Stimulated activated CD4-positive, alpha-beta T cell treated with anti-CD3 and anti-CD28 coated beads, Interleukin-12 subunit alpha, Interleukin-12 subunit beta, amount 100 ng/mL, for 4 hours (primary cell): ENCODE measurements around the gene TBL1XR1.

Source experiments
- DNase-seq: peaks from one replicate; pipeline ENCODE4 v3.0.0-alpha.2; 2020

TBL1XR1 gene

DNA sequence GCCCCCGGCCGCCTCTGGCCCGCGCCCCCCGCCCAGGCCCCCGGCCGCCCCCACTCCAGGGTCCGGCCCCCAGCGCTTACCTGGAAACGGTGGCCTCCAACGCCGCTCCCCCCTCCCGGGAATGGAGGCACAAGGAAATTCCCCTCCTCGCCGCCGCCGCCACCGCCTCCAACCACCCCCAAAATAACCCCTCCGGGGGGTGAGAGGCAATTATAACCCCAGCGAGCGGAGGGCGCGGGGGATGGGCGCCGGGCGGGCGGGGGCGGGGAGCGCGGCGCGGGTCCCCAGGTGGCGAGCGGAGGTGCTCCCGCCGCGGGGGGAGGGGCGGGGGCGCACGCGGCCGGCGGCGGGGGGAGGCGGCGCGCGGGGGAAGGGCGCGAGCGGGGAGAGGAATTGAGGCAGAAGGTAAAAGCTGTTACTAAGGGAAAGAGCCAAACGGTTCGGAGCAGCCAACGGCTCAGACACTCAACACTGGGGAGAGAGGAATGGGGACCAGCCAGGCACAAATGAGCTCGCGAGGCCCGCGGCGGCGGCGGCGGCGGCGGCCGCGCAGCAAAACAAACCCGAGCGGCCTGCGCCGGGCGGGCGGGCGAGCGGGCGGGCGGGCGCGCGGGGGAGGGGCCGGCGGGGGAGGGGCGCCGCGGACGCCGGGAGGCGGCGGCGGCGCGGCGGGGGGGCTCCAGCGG lies at the start of gene TBL1XR1:
Gene TBL1XR1 (minus strand): TSS at position 442 of the 686 bp plus-strand sequence. CDS start 132,505 bp downstream, outside the sequence.
- DNase-seq, result peak; percentile 72

DNA sequence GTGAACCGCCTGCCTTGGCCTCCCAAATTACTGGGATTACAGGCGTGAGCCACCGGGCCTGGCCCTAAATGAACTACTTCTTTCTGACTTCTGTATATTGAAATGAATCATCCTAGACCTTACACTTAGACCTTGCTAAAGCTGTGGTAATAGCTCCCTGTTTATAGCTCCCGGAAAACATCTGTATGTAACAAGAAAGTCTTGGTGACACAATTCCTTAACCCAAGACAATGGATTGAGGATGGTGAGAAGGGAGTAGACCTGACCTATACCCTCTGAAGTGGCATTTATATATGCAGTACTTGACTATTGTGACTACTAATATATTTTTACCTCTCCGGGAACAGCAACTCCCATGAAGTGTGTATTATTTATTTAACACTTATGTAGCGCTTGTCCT lies 48.0 kb upstream of the TBL1XR1 start:
- DNase-seq, result no peak

DNA sequence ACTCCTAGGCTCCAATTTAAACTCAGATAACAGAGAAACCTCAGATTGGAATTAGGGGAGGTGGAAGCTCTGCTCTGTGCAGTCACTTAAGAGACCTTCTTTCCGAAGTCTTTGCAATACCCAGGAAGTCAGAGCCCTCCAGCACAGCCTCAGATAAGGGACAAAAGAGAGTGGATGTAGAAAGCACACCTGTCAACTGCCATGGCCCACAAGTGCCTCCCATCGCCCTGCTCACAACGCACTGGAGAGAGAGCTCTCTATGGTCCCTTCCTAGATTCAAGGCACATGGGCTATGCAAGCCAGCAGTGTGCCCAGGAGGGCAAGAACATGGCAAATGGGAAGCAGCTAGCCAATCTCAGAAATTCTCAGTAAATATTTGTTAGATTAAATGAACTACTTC lies 47.3 kb upstream of the TBL1XR1 start:
- no peak for DNase-seq

DNA sequence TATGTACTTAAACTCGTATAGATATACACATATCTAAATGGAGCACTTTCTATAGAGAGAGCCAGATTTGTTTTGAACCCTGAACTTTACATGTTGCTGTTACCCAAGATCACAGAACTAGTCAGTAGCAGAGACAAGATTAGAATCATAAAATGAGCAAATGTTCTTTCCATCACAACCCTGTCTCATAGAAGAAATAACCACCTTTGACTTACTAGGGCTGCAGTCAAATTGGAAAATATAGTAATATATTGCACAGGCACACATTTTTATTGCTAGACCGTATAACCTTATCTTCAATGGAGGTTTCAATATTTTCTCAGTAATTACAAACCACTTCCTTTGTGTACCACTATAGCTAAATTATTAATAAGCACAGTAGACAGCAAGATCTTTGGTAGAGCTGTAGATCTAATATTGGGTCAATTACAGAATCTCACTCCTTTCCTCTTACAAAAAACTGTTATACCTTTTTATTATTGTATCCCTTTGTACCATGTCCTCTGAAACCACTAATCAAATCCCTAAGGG lies 41.5 kb upstream of the TBL1XR1 start:
- DNase-seq, result no peak

- no peak for DNase-seq
Measured at GRCh38 chr3:177237206-177237605, 39.9 kb upstream of the TBL1XR1 start.

DNA sequence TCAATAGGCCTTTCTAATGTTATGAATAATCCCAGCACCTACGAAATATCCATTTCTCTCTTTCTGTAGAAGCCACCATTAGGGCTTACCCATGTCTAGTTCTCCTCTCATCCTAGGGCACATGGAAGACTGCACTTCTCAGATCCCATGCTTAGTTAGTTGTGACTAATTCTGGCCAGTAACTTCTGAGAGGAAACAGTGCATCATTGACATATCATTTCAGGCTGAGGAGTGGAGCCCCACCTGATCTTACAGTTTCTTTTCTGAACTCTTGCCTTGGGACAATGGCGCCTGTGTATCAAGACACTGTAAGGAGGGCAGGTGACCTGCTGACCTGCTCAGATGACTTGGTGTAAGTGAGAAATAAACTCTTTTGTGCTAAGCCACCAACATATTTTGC lies 39.4 kb upstream of the TBL1XR1 start:
- no peak for DNase-seq

GRCh38 chr3:177234121-177234520 lies 36.8 kb upstream of the TBL1XR1 start:
- no peak for DNase-seq

DNA sequence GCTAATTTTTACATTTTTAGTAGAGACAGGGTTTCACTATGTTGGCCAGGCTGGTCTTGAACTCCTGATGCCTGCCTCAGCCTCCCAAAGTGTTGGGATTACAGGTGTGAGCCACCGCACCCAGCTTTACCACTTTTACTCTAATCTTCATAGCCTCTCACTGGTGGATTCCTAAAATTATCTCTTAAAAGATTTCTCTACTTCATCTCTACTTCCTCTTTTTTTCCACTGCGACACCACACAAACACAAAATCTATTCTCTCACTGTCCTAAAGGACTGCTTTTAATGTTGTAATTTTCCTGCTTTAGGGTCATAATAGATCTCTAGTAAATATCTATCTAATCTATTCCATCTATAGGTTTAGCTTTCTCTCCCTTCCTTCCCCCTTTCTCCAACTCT lies 34.0 kb upstream of the TBL1XR1 start:
- DNase-seq, result no peak

DNA sequence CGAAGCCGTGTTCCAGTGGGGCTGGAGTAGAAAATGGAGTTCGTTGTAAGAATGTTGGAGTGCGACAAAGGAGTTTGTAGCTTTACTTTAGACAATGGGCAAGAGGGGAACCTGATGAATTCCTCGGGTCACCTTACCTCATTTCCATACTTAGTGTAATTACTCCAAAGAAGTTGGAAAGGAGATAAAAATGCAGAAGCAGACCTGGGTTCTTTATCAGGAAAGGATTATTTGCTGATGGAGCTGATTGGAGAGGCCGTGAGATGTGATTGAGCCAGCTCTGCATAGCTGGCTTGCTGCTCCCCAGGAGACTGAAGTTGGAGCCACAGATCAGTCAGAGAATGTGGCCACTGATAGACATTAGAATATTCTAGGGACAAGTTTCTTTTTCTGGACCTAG lies 33.4 kb upstream of the TBL1XR1 start:
- DNase-seq, result no peak

DNA sequence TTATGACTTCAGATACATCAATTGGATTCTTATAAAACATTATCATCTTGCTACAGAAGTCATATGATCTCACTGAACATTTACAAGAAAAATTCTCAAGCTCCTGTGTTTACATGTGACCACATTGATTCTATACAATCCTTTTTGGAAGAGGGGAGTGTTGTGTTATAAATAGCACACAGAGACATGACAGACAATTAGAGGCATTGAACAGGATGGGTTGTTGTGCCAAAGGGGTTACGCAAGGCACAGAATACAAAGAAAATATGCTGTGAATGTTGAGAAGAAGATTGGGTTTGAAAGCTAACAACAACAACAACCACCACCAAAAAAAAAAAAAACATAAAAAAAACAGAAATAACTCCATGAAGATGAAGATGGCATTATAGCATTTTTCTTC lies 32.5 kb upstream of the TBL1XR1 start:
- no peak for DNase-seq

GRCh38 chr3:177228601-177229190 lies 31.4 kb upstream of the TBL1XR1 start:
- DNase-seq, result no peak

GRCh38 chr3:177224414-177224813 lies 27.1 kb upstream of the TBL1XR1 start:
- no peak for DNase-seq

GRCh38 chr3:177221744-177222143 lies 24.5 kb upstream of the TBL1XR1 start:
- no peak for DNase-seq

DNA sequence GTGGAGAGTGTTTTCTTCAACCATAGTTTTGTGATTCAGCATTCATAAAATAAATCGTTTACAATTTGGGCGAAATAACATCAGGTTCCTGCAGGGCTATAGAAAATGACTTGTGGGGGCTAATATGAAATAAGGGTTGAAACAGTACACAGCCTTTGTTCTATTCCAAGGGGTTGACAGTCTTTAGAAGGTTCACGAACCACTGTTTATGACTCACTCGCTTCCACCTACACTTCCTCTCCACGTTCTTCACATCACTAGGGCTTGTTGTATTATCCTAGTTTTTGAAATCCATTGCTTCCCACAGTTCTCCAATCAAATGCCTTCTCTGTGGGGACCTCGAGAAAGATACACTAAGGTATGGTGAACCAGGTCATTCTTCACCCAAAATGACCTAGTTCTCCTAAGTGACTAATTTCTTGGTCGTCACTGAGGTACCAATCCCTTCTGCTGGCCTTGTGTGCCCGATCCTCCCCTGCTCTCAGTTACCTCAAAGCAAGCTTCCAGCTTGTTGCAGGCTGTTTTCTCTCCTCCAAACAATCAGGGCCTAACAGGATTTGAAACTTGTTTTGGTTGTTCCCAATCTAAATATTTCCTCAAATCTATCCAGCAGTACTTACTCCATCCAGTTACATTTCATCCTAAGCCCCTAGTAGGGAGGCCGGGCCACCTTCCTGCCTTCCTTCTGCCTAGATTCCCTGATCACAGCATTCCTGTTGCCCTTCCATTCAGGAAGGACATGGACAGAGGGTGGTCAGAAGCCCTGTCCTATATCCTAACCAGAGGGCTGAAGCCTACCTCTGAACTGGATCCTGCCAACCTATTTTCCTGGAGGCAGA lies 23.1 kb upstream of the TBL1XR1 start:
- no peak for DNase-seq

GRCh38 chr3:177213801-177214535 lies 16.7 kb upstream of the TBL1XR1 start:
- DNase-seq, result no peak

- DNase-seq, result no peak
Measured at GRCh38 chr3:177212756-177213155, 15.5 kb upstream of the TBL1XR1 start.

DNA sequence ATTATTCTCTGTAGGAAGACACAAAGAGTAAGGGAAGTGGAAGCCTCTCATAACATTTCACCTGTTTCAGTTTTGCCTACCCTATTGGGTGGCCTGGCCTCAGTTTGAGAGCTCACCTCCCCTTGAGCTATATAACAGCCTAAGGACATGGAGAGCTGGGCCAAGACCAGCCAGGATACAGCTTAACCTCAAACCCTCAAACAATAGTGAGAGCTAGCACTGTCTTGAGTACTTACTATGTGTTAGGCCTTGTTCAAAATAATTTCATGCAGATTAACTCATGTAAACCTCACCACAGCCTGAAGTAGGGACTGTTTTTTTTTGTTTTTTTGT lies 15.0 kb upstream of the TBL1XR1 start:
- DNase-seq, result no peak

GRCh38 chr3:177211503-177212277 lies 14.4 kb upstream of the TBL1XR1 start:
- DNase-seq, result no peak

DNA sequence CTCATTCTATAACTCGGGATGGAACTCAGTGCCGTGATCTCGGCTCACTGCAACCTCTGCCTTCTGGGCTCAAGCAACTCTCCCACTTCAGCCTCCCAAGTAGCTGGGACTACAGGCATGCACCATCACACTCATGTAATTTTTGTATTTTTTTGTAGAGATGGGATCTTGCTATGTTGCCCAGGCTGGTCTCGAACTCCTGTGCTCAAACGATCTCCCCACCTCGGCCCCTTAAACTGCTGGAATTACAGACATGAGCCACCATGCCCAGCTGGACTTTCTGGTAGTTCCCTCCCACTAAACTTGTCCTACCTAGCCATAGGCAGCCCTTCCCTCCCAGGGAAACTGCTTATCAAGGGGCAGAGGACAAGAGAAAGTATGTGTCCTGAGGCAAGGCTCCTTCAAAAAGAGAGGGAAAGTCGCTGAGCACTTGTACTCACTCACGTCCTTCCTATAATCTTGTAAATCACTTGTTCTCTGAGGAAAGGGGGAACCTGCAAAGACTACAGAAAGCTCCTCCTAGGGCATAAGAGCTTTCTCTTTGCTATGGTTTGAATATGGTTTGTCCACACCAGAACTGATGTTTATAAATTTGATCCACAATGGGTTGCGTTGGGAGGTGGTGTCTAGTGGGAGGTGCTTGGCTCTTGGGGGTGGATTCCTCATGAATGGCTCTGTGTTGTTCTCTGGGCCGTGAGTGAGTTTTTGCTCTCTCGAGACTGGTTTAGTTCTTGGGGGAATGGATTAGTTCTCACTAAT lies 13.6 kb upstream of the TBL1XR1 start:
- DNase-seq, result no peak

DNA sequence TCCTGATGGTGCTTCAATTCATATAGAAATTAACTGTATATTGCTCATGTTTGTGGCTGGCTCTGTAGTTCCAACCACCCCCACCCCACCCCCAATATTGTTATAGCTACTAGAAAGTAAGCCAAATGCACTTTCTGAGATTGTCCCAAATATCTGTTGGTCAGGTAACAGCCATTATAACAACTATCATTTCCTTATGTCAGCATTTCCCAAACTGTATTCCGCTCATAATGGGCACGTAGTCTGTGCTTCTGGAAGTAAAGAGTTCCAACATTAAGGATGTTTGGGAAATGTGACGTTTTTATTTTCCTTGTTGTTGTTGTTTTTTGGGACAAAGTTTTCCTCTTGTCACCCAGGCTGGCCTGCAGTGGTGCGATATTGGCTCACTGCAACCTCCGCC lies 12.2 kb upstream of the TBL1XR1 start:
- DNase-seq, result no peak

DNA sequence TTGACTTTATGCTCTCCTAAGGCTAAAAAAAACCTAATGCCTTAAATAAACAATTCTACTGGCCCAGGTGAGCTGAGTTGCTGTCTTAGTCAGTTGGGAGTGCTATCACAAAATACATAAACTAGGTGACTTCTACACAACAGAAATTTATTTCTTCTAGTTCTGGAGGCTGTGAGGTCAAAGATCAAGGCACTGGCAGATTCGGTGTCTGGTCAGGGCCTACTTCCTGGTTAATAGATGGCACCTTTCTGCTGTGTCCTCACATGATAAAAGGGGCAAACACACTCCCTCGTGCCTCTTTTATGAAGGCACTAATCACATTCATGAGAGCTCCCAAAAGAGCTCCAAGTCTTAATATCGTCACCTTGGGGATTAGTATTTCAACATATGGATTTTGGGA lies 11.5 kb upstream of the TBL1XR1 start:
- DNase-seq, result no peak

GRCh38 chr3:177208223-177208622 lies 10.9 kb upstream of the TBL1XR1 start:
- no peak for DNase-seq
